GM20431 (cell line): ENCODE results near the gene UNC119B.

Source experiments
- in situ Hi-C: fragments of 300-500 bp; cut with MseI, MboI; formaldehyde crosslinking; loops from one replicate; pipeline ENCODE4 v1.15.0; 2020; ENCODE audit warnings: low sequenced_read_pairs; ENCODE audit not compliant: unreplicated experiment

Gene UNC119B

DNA sequence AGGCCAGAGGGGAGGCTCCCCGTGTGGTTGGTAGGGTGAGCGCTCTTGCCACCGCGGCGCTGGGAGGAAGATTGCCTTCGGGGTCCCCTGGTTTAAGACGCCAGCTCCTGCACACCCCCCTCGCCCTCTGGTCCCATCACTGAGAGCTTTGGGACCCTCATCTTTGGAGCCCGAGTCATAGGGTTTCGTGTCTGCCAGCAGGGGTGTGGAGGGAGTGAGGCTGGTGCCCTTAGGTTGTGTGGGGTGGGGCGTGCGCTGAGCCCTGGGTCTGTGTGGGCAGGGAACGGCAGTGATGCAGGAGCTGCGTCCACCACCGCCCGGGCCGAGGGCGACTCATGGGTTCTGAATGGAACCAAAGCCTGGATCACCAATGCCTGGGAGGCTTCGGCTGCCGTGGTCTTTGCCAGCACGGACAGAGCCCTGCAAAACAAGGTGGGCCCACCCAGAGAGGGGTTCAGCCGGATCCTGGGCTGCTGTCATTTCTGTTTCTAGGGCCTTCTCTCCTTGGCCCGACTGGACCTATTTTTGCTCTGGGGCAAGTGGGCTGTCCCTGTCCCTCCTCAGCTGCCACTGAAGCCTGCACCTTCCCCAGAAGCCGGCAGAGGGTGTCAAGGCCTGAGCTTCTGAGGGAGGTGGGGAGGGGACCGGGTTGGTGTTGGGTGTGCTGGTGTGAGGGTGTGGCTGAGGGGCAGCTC, 27.4 kb downstream of the UNC119B start:
- in situ Hi-C loops: no loop called here

DNA sequence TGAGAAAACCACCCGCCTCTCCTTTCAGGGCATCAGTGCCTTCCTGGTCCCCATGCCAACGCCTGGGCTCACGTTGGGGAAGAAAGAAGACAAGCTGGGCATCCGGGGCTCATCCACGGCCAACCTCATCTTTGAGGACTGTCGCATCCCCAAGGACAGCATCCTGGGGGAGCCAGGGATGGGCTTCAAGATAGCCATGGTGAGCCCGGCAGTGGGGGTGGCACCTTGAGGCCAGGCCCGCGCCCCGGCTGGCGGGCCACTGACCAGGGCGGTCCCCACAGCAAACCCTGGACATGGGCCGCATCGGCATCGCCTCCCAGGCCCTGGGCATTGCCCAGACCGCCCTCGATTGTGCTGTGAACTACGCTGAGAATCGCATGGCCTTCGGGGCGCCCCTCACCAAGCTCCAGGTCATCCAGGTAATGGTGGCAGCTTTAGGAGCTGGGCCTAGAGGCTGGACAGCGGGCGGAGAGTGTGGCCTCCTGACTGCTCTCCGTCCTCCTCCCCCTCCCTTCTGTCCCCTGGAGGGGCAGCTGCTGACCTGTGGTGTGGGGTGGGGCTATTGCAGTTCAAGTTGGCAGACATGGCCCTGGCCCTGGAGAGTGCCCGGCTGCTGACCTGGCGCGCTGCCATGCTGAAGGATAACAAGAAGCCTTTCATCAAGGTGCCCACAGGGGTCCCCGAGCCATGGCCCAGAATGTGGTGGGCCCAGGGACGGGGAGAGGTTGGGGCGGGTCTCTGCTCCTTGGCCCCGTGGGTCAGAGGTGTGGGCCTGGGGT, 28.2 kb downstream of the UNC119B start:
- in situ Hi-C loops: no loop called here

DNA sequence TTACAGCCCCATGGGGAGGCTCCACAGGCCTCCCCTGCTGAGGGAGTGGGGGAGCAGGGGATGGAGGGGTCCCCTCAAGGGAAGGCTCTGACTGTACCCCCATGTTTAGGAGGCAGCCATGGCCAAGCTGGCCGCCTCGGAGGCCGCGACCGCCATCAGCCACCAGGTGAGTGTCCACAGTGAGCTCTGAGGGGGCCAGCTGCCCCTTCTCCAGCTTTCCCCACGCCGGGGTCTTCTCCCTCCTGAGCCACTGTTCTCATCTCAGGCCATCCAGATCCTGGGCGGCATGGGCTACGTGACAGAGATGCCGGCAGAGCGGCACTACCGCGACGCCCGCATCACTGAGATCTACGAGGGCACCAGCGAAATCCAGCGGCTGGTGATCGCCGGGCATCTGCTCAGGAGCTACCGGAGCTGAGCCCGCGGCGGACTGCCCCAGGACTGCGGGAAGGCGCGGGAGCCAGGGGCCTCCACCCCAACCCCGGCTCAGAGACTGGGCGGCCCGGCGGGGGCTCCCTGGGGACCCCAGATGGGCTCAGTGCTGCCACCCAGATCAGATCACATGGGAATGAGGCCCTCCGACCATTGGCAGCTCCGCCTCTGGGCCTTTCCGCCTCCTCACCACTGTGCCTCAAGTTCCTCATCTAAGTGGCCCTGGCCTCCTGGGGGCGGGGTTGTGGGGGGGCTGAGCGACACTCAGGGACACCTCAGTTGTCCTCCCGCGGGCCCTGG, 28.9 kb downstream of the UNC119B start:
- in situ Hi-C loops: no loop called here

- in situ Hi-C loops: no loop called here
Observed at GRCh38 chr12:120739821-120740613, 29.8 kb downstream of the UNC119B start.

DNA sequence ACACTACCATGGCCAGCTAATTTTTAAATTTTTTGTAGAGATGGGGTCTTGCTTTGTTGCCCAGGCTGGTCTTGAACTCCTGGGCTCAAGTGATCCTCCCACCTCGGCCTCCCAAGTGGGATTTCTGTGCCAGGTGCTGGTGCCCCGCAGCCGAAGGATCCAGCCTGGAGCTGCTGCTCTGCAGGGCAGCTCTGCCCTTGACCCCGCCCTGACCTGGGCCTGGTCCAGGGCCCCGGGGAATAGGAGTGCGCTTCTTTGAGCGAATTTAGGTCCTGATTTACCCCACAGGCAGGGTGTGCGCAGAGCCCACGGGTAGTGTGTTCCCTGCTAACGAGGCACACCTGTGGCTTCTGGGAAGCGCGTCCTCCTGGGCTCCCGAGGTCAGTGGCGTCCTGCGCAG, 30.6 kb downstream of the UNC119B start:
- in situ Hi-C loops: no loop called here

- in situ Hi-C loops: no loop called here
Observed at GRCh38 chr12:120741476-120742421, 31.5 kb downstream of the UNC119B start.

DNA sequence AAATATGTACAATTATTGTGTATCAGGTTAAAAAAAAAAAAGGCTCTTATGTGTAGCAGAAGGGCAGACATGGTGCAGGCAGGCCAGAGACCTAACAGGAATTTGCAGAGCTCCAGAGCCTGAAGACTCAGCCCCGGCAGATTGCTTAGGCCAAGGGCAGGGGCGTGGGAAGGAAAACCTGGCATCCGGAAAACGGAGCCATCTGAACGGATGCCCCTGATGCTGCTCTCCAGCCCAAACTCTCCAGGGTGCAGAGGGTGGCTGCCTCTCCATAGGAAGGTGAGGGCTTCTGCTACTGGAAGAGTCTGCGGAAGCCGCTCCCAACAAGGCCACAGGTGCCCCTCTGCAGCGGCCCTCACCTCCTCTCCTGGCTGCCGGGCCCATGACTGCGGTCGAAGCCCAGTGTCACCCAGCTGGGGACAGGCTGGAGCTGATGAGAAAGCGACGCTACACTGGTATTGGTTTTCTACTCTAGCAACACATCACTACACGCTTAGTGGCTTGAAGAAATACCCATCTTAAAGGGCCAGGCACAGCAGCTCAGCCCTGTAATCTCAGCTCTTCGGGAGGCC, 34.8 kb downstream of the UNC119B start:
- in situ Hi-C loops: no loop called here

DNA sequence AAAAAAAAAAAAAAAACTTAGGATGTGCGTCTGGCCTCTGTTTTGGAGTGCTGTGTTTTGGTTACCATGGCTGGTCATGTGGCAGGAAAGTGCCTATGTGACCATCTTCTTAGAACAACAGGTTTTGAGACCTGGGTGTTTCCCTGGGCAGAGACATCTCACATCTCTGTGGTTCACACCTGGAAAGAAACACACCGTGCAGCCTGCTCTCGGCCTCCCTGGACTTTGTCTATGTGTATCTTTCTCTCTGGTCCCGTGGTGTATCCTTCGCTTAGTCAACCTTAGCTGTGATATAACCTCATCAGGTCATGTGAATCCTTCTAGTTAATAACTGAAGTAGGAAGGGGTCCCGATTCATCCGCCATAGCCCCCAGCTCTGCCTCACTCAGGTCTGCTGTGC, 38.0 kb downstream of the UNC119B start:
- in situ Hi-C loops: no loop called here

GRCh38 chr12:120749256-120749655, 39.0 kb downstream of the UNC119B start:
- in situ Hi-C loops: no loop called here

DNA sequence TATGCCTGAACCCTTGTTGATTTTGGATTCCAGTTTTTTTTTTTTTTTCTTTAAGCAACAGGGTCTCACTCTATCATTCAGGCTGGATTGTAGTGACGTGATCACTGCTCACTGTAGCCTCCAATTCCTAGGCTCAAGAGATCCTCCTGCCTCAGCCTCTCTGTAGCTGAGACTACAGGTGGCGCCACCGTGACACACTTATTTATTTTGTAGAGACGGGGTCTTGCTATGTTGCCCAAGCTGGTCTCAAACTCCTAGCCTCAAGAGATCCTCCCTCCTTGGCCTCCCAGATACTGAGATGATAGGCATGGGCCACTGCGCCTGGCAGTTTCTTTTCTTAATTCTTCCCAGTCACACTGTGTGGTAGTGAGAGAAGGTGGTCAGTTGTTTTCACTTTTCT, 40.5 kb downstream of the UNC119B start:
- in situ Hi-C loops: no loop called here

- in situ Hi-C loops: no loop called here
Observed at GRCh38 chr12:120751389-120751788, 41.1 kb downstream of the UNC119B start.

DNA sequence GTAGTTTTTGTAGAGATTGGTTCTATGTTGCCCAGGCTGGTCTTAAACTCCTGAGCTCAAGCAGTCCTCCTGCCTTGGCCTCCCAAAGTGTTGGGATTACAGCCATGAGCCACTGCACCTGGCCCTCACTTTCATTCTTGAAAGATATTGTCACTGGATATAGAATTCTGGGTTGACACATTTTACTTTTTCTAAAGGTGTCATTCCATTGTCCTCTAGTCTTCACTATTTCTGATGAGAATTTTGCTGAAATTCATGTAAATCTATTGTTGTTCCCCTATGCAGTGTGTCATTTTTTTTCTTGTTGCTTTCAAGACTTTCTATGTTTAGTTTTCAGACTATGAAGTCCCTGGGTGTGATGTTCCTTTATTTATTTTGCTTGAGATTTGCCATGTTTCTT, 44.5 kb downstream of the UNC119B start:
- in situ Hi-C loops: no loop called here

- in situ Hi-C loops: no loop called here
Observed at GRCh38 chr12:120755269-120755668, 45.0 kb downstream of the UNC119B start.

DNA sequence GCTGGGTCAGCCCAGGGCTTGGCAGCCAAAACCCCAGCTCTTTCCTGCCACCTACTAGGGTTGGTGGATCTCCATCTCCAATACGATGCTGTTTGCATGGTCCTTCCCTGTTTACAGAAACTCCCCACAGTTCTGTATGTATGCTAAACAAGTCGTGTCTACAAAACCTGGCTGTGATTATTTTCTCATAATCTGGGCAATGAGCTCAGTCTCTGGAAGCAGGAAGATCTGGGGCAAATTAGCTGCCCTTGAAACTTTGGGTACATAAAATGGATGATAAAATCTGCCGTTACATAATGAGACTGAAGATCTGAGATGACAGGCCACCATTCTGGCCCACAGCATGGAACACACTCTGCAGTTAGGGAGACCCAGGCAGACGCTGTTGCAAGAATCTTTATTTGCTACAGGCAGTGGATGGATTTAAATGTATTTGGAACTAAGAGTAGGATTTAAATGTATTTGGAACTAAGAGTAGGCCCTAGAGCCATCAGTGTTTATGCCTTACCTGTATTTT, 47.0 kb downstream of the UNC119B start:
- in situ Hi-C loops: no loop called here

DNA sequence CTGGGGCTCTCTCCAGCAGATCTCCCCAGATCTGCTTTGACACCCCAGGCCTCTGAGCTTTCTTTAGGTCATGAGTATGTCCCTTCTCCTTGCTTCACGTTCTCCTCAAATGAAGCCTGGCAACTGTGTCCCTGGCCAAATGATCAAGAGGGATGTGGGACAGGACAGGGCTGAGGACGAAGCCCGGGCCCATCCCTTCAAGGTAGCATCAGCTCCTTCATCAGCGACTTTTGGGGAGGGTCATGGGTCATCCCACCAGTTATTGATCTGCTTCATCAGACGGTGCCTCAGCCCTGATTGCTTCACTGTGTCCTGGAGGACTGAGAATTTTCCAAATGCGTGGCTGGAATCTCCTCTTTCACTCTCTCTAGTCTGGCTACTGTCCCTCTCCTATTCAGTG, 47.7 kb downstream of the UNC119B start:
- in situ Hi-C loops: no loop called here

GRCh38 chr12:120758798-120759590, 48.7 kb downstream of the UNC119B start:
- in situ Hi-C loops: no loop called here

DNA sequence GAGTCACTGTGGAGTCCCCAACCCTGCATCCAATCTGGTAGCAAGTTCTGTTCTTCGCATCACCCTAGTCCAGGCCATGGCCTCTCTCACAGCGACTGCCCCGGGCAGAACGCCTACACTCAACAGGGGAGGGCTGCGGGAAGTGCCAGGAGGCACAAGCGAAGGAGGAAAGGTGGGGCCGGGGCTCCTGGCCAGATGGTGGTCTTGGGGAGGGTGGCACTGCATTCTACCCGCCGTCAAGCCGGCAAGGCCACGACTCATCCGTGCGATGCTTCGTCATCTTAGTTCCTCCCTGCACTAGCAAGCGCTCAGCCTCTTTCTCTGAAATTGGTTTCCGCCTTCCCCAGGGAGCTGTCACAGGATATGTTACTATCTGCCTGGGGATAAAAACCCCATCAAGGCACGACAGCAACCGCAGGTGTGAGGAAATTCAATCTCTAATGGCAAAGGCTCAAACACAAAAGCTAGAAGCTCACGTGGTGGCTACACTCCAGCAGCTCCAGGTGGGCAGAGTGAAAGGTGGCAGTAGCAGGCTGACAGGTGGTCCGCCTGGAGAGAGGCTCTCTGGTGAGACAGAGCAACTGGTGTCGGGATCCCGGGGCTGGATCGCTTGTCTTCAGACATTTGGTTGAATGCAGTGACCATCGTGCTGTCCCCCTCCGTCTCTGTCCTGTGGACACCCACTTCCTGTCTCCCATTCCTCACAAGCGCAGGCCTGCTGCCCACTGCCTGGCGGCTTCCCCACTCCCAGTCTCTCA, 49.5 kb downstream of the UNC119B start:
- in situ Hi-C loops: no loop called here
